CMK (cell line): ENCODE data around the gene TCERG1.

ENCODE experiments used
- DNase-seq: peaks from one replicate; pipeline ENCODE4 v3.0.0-alpha.2; 2010; ENCODE audit warnings: low read depth

TCERG1 gene

DNA sequence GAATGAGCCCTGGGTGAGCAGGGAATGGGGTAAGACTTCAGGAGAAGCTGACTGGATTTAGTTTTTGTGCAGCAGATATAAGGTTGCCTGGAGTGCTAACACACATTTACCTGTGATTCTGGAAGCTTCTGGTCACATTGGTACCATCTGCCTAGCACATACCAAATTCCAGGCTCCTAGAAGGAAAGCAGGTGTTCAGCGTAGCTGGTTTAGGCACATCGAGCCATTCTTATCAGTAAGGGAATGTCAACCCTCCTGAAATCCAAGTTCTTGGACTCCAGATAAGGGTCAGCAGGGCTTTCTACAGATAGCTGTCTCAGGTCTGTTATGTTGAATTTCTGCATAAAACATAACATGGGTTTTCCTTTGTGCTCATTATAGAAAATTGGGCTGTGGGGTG is 10.3 kb downstream of the TCERG1 start:
- no peak for DNase-seq

- DNase-seq: no peak
Observed at GRCh38 chr5:146458894-146459293, 11.8 kb downstream of the TCERG1 start.

GRCh38 chr5:146461319-146461718 is 14.2 kb downstream of the TCERG1 start:
- DNase-seq: no peak

DNA sequence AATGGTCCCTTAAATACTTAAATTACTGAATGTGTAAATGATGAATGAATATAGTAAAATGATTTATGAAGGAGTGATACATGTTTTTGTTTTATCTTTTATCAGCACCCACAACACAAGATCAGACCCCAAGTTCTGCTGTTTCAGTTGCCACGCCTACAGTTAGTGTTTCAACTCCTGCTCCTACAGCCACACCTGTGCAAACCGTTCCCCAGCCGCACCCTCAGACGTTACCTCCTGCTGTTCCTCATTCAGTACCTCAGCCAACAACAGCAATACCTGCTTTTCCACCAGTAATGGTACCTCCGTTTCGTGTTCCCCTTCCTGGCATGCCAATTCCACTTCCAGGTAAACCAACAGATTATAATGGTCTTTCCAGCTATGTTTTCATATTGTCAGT is 16.3 kb downstream of the TCERG1 start:
- DNase-seq: no peak

DNA sequence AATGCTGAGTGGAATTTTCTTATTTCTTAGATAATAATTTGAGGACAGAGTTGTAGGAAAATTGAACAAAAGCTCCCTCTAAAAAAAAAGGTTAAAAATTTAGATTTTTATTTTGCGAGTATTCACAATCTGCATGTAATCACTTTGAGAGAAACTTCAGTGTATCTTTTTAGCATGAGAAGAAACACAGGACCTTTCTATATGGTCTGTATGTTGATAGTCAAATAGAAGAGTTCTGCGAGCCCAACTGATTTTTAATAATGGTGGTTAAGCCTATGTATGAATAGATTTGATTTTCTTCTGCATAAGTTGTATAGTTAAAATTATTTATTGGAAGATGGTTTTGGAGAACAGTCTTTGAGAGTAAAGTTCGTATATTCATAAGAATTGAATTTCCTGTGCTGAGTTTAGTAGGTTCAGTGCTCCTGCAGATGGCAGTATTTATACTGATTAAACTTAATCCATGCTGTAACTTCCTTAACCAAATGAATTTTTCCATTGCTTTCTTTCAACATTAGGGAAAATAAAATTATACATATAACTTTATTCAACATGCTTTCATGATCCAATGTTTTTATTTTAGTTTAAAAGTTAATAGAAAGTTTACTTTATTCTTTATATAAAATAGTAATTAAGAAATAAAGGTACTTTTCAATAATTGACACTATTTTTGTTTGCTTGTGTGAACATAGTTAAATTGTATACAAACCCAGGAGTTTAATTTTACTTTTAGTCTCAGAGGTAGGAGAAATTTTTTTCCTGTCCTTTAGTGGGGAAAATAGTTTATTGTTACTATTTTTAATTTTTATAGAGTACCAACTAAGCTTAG is 19.6 kb downstream of the TCERG1 start:
- DNase-seq: no peak

- no peak for DNase-seq
Observed at GRCh38 chr5:146467760-146468159, 20.6 kb downstream of the TCERG1 start.

GRCh38 chr5:146474065-146474464 is 26.9 kb downstream of the TCERG1 start:
- no peak for DNase-seq

DNA sequence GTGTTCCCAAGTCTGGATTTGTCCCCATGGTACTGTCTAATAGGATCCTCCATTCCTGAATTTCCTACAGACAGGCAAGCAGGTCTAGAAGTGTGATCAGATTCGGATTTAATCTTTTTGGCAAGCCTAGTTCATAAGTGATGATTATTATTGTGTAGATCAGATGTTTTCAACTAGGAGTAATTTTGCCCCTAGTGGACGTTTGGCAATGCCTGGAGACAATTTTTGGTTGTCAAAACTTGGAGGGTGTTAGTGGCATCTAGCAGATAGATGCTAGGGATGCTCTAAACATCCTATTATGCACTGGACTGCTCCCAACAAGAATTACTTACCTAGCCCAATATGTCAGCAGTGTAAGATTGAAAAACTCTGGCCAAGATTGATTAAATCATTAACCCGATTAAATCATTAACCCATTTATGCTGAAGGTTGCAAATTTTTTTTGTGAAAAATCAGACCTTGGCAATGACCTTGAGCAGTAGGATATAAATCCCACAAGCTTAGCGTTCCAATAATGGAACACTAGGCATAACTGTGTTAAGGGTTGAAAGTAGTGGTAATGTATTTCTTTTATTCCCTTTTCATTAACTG is 28.2 kb downstream of the TCERG1 start:
- DNase-seq: no peak

DNA sequence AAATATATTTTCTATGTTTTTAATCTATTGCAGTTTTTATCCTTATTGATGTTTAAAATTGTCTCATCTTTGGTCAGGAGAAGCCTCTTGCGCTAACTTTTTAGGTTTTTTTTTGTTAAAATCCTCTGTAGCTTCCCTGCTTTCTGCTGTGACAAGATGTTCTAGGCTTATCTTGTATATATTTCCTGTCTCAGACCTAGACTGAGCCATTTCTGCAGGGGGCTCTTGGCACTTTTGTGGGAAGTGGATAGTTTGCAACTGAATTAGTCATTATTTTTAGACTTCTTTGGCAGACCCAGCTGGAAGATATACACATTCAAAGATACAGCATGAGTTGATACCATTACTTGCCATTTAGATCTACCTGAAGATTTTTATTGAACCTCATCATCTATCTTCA is 28.8 kb downstream of the TCERG1 start:
- DNase-seq: no peak

DNA sequence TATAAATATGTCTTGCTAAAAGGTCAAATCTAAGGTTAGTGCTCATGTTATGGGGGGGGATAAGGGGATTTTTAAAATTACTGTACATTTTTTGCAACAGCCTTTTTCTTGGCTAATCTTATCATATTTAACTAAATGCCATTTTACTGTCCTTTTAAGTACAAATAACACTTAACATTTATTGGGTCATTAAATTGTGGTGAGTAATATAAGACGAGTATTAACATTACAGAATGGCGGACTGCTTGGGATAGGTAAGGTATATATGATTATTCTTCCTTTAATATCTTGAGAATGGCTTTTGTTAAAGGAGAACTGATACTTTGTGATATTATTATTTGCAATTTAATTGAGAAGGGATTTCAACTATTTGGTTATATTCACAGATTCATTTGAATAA is 35.6 kb downstream of the TCERG1 start:
- no peak for DNase-seq

GRCh38 chr5:146484714-146485391 is 37.7 kb downstream of the TCERG1 start:
- no peak for DNase-seq

DNA sequence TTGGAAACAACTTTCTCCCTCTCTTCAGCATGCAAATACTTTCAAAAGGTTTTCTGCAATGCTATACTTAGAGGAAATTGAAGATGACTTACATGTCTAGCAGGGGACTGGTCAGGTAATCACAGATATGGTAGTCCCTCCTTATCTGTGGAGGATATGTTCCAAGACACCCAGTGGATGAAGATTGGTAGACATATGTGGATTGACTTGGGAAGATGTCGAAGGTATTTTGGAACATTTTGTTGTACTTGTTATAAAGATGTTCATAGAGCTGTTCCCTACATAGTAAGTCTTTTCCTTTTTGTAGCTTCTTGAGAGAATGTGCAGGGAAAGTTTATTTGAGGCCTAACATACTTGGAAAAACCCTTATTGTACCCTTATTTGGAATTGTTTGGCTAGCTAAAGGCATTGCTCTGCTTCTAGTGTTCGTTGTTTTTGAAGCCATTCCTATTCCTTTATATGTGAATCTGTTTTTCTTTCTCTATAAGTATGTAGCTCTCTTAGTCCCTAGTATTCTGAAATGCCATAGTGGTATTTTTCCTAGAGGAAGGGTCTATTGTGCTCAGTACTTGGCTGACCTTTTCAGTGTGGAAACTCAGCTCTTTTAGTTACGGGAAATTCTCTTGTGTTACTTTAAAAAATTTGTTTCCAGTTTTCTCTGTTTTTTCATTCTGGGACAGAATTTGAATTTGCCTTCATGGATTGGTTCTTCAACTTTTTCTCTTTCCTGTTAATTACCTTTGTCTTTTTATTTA is 43.1 kb downstream of the TCERG1 start:
- no peak for DNase-seq

GRCh38 chr5:146494656-146495055 is 47.5 kb downstream of the TCERG1 start:
- no peak for DNase-seq

- DNase-seq: no peak
Observed at GRCh38 chr5:146499680-146500079, 52.5 kb downstream of the TCERG1 start.

DNA sequence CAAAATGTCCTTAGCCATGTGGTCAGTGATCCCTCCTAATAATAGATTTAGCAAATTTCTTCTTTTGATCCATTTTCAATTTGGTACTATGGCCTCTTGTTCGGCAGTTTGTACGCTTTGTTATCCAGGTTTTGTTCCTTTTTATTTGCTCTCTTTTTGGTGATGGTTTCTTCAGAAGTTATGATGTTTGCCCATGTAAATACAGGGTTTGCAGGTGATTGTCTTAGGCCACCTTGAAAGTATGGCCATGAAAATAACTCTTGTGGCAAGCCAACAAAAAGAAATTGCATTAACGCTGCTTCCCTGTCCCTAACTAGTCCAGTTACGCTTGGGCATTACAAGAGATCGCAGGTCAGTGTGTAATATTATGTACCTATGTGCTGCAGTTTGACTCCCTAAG is 60.3 kb downstream of the TCERG1 start:
- DNase-seq: no peak

GRCh38 chr5:146510559-146511125 is 63.5 kb downstream of the TCERG1 start:
- DNase-seq: no peak

DNA sequence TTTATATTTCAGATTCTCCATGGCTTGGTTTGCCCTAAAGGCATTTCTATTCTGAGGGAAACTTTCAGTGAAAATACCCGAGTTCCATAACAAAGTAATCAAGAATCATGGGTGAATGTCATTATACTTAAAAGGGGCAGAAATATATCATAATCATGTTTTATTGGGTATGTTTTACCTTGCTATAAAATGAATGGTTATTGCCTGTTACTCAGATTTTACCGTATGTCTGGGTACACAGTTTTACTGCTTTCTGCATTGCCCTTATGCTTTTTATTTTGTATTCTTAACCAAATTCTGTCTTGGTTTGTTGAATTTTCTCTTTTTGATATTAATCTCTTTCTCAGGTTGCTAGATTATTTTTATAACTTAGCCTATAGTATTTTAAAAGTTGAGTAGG is 66.3 kb downstream of the TCERG1 start:
- DNase-seq: no peak

DNA sequence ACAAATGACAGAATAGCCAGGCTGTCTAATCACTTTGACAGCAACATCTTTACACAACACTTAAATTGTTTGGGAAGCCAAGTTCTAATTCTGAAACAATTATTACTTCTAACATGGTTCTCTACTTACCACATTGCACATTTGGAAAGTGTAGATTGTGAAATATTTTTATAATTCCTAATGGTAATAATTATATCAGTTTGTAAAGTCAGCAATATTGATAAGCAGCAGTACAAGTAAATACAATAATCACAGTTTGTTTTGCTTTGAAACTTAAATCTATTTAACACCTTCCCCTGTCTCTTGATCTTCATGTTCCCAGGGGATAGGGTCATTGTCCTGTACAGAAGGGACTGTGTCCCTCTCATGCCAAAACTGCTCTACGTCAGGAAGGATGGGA is 67.4 kb downstream of the TCERG1 start:
- DNase-seq: no peak

DNA sequence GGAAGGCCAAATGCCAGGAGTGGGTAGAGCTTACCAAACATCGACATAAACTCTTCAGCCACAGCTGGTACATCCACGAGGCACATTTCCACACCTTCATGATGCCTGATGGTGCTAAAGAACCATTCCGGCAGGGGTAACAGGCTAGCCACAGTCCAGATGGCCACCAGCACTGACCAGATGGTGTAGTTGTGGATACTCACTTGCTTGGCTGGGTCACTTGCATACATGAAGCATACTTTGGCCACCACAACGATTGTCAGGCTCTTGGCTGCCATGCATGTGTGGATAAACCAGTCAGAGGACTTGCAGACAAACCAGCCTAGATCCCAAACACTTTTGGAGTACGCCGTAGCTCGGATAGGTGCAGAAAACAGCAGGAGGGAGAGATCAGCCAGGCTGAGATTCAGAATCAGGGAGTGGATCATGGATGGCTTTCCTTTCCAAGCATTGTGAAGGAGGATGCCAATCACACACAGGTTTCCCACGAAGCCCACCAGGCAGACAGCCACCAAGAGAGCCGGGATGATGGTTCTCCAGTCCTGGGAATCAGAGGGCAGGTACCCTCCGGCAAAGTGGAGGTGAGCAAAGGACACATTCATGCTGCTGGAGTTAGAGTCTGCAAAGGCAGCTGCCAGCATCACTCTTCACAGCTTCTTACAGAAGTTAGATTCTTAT is 68.5 kb downstream of the TCERG1 start:
- DNase-seq: no peak

GRCh38 chr5:146516151-146516475 is 69.0 kb downstream of the TCERG1 start, which contains the start of gene GPR151:
Gene GPR151, minus strand, starts transcription at chr5:146516190. Its CDS starts 77 bp downstream, at chr5:146516113.
- DNase-seq: no peak

GRCh38 chr5:146519554-146519953 is 72.4 kb downstream of the TCERG1 start:
- DNase-seq: no peak

DNA sequence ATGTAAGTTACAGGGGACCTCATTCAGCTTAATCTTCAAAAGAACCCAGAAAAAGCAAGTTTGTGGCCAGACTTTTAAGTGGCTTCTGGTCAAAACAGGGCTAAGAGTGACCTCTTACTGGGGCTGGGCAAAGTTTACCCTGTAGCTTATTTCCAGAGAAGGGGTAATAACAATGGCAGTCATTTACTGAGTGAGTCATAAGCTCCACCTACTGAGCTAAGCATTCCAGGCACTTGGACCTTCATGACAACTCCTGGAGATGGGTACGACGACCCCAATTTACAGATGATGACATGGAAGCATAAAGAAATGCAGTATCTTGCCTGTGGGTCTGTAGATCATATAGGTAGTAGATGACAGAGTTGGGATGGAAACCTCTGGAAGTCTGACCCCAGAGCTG is 73.6 kb downstream of the TCERG1 start:
- DNase-seq: no peak
